Measurements from ENCODE around the gene DOHH.

Gene DOHH

DNA sequence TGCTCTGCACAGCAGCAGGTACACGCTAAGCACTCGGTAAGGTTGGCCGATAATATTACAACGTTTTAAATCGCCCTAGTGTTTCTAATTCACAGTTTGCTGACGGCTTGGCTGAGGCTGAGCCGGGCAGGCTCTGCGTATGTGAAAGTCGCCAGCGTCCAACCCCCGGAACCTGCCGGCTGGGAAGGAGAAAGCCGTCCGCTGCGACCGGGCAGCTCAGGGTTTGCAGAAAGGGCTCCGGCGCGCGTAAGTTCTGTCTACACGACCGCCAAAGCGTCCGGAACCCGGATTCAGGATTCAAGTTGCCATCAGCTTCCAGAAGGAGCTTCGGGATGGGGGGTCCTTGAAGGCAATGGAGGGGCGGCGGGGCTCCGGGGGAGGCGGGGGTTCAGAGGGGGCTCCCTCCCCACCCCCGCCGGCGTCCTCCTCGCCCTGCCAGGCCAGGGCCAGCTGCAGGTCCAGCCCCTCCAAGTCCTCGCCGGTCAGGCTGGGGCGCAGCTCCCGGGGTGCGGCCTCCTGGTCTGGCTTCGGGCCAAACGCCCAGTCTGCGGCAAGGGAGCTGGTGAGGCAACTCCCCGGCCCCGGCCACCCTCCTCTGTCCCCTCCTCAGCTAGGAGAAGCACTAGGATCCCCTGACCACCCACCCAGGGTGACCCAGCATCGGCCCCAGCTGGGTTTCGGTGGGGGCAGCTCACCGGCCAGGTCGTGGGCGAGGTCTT lies 17.8 kb downstream of the DOHH start:
- Histone ChIP-seq H3K4me3 (IDR thresholded peaks at IDR 0.05; ENCODE audit: insufficient read depth, low read depth, low read length) (no peak overlapping the region), H3K4me2 (no peak overlapping the region)

GRCh38 chr19:3481241-3482090 lies 19.0 kb downstream of the DOHH start:
- Histone ChIP-seq H3K9ac (no peak overlapping the region), H3K79me2 (ENCODE audit: insufficient read depth, low read depth) (no peaks in the 10 kb centered on the region), H3K4me2 (no peak overlapping the region), H3K27me3 (ENCODE audit: insufficient read depth, low read depth) (peaks cover 43% of the 10 kb centered on the region), H3K27ac (no peak overlapping the region), H4K20me1 (ENCODE audit: insufficient read depth) (no peaks in the 10 kb centered on the region), H3K4me3 (IDR thresholded peaks at IDR 0.05; ENCODE audit: insufficient read depth, low read depth, low read length) (no peak overlapping the region), H3K36me3 (ENCODE audit: insufficient read depth) (no peaks in the 10 kb centered on the region), H2AFZ (ENCODE audit: low read depth) (no peak overlapping the region), H3K4me1 (ENCODE audit: low read depth, poor library complexity, severe bottlenecking) (peaks cover 6% of the 10 kb centered on the region)
- TF ChIP-seq CTCF (conservative IDR thresholded peaks at IDR 0.05; ENCODE audit: low read depth, low read length) = no peak

More for the DNA sequence above, 17.8 kb downstream of the DOHH start:
- H3K79me2 ChIP-seq (ENCODE audit: insufficient read depth, low read depth) = no peaks in the 10 kb centered on the region
- no peaks in the 10 kb centered on the region for H4K20me1 ChIP-seq (ENCODE audit: insufficient read depth)
- no peak overlapping the region for H2AFZ ChIP-seq (ENCODE audit: low read depth)
- H3K4me1 ChIP-seq (ENCODE audit: low read depth, poor library complexity, severe bottlenecking) = peaks cover 6% of the 10 kb centered on the region
- H3K9ac ChIP-seq = no peak overlapping the region
- no peak overlapping the region for H3K27ac ChIP-seq
- H3K27me3 ChIP-seq (ENCODE audit: insufficient read depth, low read depth) = peaks cover 41% of the 10 kb centered on the region
- no peak for TF ChIP-seq CTCF (conservative IDR thresholded peaks at IDR 0.05; ENCODE audit: low read depth, low read length)
- H3K36me3 ChIP-seq (ENCODE audit: insufficient read depth) = no peaks in the 10 kb centered on the region

GRCh38 chr19:3480383-3481091 lies 19.9 kb downstream of the DOHH start, which contains the start of gene SMIM24:
Gene SMIM24 (minus strand): TSS chr19:3480525. CDS start chr19:3480463, 62 bp downstream.
- Histone ChIP-seq H3K4me2 (no peak within 1 kb of the TSS), H3K27ac (no peak within 1 kb of the TSS), H3K4me3 (IDR thresholded peaks at IDR 0.05; ENCODE audit: insufficient read depth, low read depth, low read length) (no peak within 1 kb of the TSS), H4K20me1 (ENCODE audit: insufficient read depth) (no peaks in the 10 kb centered on the region), H3K79me2 (ENCODE audit: insufficient read depth, low read depth) (no peaks in the 10 kb centered on the region), H3K4me1 (ENCODE audit: low read depth, poor library complexity, severe bottlenecking) (peaks cover 6% of the 10 kb centered on the region), H3K9ac (no peak within 1 kb of the TSS), H2AFZ (ENCODE audit: low read depth) (no peak within 1 kb of the TSS), H3K27me3 (ENCODE audit: insufficient read depth, low read depth) (peaks cover 49% of the 10 kb centered on the region), H3K36me3 (ENCODE audit: insufficient read depth) (no peaks in the 10 kb centered on the region)
- TF ChIP-seq CTCF (conservative IDR thresholded peaks at IDR 0.05; ENCODE audit: low read depth, low read length) = no peak

DNA sequence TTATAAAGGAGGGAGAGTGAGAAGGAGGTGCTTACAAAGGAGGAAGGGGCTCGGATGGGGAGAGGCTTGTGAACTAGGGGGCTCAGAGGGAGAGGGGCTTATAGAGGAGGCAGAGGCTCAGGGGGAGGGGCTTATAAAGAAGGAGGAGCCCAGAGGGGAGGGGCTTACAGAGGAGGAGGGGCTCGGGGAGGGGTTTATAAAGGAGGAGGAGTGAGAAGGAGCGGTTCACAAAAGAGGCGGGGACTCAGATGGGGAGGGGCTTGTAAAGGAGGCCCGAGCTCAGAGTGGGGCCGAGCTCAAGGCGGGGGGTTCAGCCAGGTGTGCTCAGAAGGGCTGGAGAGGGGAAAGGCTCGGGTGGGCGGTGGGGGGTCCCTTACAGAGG lies 20.6 kb downstream of the DOHH start:
- no peak for TF ChIP-seq CTCF (conservative IDR thresholded peaks at IDR 0.05; ENCODE audit: low read depth, low read length)
- no peaks in the 10 kb centered on the region for H3K79me2 ChIP-seq (ENCODE audit: insufficient read depth, low read depth)
- no peaks in the 10 kb centered on the region for H4K20me1 ChIP-seq (ENCODE audit: insufficient read depth)
- peaks cover 6% of the 10 kb centered on the region for H3K4me1 ChIP-seq (ENCODE audit: low read depth, poor library complexity, severe bottlenecking)
- no peak overlapping the region for H3K4me2 ChIP-seq
- no peak overlapping the region for H3K4me3 ChIP-seq (IDR thresholded peaks at IDR 0.05; ENCODE audit: insufficient read depth, low read depth, low read length)
- H3K27ac ChIP-seq = no peak overlapping the region
- H3K27me3 ChIP-seq (ENCODE audit: insufficient read depth, low read depth) = peaks cover 53% of the 10 kb centered on the region
- H3K36me3 ChIP-seq (ENCODE audit: insufficient read depth) = no peaks in the 10 kb centered on the region
- no peak overlapping the region for H2AFZ ChIP-seq (ENCODE audit: low read depth)
- H3K9ac ChIP-seq = no peak overlapping the region

All from KMS-11 (cell line).